Measurements from ENCODE around the gene PHPT1. TPM values are rescaled to one million over a fixed set of nuclear protein-coding genes. Genes with fewer than 3 reads are reported as not detected.

Gene PHPT1
- total RNA-seq, 1 donor from 2014 or later, result 142 TPM

- peaks cover 7% of the 10 kb centered on the region for H3K36me3 Mint-ChIP-seq (ENCODE audit: unreplicated experiment)
- H3K9me3 Mint-ChIP-seq (ENCODE audit: unreplicated experiment), result no peaks in the 10 kb centered on the region
- TF ChIP-seq CTCF (IDR thresholded peaks at IDR 0.05), result no peak
- H3K27ac Mint-ChIP-seq (ENCODE audit: unreplicated experiment), result no peak overlapping the region
- H3K4me1 Mint-ChIP-seq (ENCODE audit: unreplicated experiment), result no peaks in the 10 kb centered on the region
- H3K27me3 Mint-ChIP-seq (ENCODE audit: unreplicated experiment), result no peaks in the 10 kb centered on the region
- H3K4me3 Mint-ChIP-seq (ENCODE audit: unreplicated experiment), result no peak overlapping the region
- DNase-seq (ENCODE audit: extremely low spot score, unreplicated experiment), result no peak
Observed at GRCh38 chr9:136826703-136827582, 22.3 kb upstream of the PHPT1 start.

- Mint-ChIP-seq H3K4me3 (ENCODE audit: unreplicated experiment) (no peak overlapping the region), H3K27me3 (ENCODE audit: unreplicated experiment) (no peaks in the 10 kb centered on the region), H3K27ac (ENCODE audit: unreplicated experiment) (no peak overlapping the region), H3K9me3 (ENCODE audit: unreplicated experiment) (no peaks in the 10 kb centered on the region), H3K4me1 (ENCODE audit: unreplicated experiment) (no peaks in the 10 kb centered on the region), H3K36me3 (ENCODE audit: unreplicated experiment) (peaks cover 11% of the 10 kb centered on the region)
- no peak for DNase-seq (ENCODE audit: extremely low spot score, unreplicated experiment)
- no peak for TF ChIP-seq CTCF (IDR thresholded peaks at IDR 0.05)
Observed at GRCh38 chr9:136827794-136828473, 21.3 kb upstream of the PHPT1 start.

GRCh38 chr9:136828474-136829140 is 20.6 kb upstream of the PHPT1 start:
- no peak for DNase-seq (ENCODE audit: extremely low spot score, unreplicated experiment)
- TF ChIP-seq CTCF (IDR thresholded peaks at IDR 0.05), result no peak
- Mint-ChIP-seq H3K36me3 (ENCODE audit: unreplicated experiment) (peaks cover 11% of the 10 kb centered on the region), H3K27ac (ENCODE audit: unreplicated experiment) (no peak overlapping the region), H3K27me3 (ENCODE audit: unreplicated experiment) (no peaks in the 10 kb centered on the region), H3K4me3 (ENCODE audit: unreplicated experiment) (no peak overlapping the region), H3K9me3 (ENCODE audit: unreplicated experiment) (no peaks in the 10 kb centered on the region), H3K4me1 (ENCODE audit: unreplicated experiment) (no peaks in the 10 kb centered on the region)

GRCh38 chr9:136829412-136829811 is 19.8 kb upstream of the PHPT1 start:
- H3K36me3 Mint-ChIP-seq (ENCODE audit: unreplicated experiment), result peaks cover 18% of the 10 kb centered on the region
- no peaks in the 10 kb centered on the region for H3K4me1 Mint-ChIP-seq (ENCODE audit: unreplicated experiment)
- no peak overlapping the region for H3K27ac Mint-ChIP-seq (ENCODE audit: unreplicated experiment)
- H3K4me3 Mint-ChIP-seq (ENCODE audit: unreplicated experiment), result no peak overlapping the region
- H3K27me3 Mint-ChIP-seq (ENCODE audit: unreplicated experiment), result no peaks in the 10 kb centered on the region
- DNase-seq (ENCODE audit: extremely low spot score, unreplicated experiment), result no peak
- no peaks in the 10 kb centered on the region for H3K9me3 Mint-ChIP-seq (ENCODE audit: unreplicated experiment)
- no peak for TF ChIP-seq CTCF (IDR thresholded peaks at IDR 0.05)
